ENCODE measurements around the gene DNAJC1.

The DNAJC1 gene

DNA sequence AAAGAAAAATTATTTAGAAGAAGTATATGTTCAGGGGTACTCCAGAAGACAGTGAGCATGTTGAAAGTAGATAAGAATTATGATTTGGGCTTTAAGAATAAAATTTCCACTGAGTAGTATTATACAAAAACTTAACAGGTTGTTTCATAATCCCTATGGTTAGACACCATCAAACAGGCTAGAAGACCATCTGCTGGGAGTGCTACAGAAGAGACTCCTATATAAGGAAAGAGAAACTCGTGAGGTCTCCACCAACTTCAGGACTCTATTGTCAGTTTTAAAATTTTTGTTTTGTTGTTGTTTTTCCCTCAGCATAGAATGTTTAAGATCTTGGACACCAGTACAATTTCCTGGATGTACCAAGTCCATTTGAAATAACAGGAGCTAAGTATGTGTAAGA lies 13.1 kb downstream of the DNAJC1 start:
- no peaks in the 10 kb centered on the region for H3K79me2 ChIP-seq (ENCODE audit: control insufficient read depth, low read length)
- H3K9me3 ChIP-seq (ENCODE audit: control insufficient read depth, insufficient read depth, low read length) = no peaks in the 10 kb centered on the region
- H3K4me2 ChIP-seq (ENCODE audit: low read length) = no peak overlapping the region
- no peaks in the 10 kb centered on the region for H3F3A ChIP-seq (ENCODE audit: control insufficient read depth, insufficient read depth)
- H3K4me1 ChIP-seq (ENCODE audit: control insufficient read depth, low read length) = no peaks in the 10 kb centered on the region
- H3K4me3 ChIP-seq (ENCODE audit: low read length) = no peak overlapping the region
- TF ChIP-seq, protein P1, sequence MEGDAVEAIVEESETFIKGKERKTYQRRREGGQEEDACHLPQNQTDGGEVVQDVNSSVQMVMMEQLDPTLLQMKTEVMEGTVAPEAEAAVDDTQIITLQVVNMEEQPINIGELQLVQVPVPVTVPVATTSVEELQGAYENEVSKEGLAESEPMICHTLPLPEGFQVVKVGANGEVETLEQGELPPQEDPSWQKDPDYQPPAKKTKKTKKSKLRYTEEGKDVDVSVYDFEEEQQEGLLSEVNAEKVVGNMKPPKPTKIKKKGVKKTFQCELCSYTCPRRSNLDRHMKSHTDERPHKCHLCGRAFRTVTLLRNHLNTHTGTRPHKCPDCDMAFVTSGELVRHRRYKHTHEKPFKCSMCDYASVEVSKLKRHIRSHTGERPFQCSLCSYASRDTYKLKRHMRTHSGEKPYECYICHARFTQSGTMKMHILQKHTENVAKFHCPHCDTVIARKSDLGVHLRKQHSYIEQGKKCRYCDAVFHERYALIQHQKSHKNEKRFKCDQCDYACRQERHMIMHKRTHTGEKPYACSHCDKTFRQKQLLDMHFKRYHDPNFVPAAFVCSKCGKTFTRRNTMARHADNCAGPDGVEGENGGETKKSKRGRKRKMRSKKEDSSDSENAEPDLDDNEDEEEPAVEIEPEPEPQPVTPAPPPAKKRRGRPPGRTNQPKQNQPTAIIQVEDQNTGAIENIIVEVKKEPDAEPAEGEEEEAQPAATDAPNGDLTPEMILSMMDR (IDR thresholded peaks at IDR 0.05; ENCODE audit: low read depth, low read length, poor library complexity, severe bottlenecking) = no peak
- no peak for TF ChIP-seq EZH2phosphoT487 (IDR thresholded peaks at IDR 0.05; ENCODE audit: borderline replicate concordance, low read length)
- no peak overlapping the region for H3K27ac ChIP-seq (ENCODE audit: low read depth, low read length)
- H3K36me3 ChIP-seq (ENCODE audit: control insufficient read depth, low read length) = no peaks in the 10 kb centered on the region
- peaks cover 4% of the 10 kb centered on the region; the same call in 1 of the 2 replicates for H3K27me3 ChIP-seq (ENCODE audit: control insufficient read depth, low read length)
- no peaks in the 10 kb centered on the region for H3K9me2 ChIP-seq (replicated peaks; ENCODE audit: control insufficient read depth, low read length)
- H4K20me1 ChIP-seq (ENCODE audit: control insufficient read depth, insufficient read depth, low read depth, low read length) = no peaks in the 10 kb centered on the region

DNA sequence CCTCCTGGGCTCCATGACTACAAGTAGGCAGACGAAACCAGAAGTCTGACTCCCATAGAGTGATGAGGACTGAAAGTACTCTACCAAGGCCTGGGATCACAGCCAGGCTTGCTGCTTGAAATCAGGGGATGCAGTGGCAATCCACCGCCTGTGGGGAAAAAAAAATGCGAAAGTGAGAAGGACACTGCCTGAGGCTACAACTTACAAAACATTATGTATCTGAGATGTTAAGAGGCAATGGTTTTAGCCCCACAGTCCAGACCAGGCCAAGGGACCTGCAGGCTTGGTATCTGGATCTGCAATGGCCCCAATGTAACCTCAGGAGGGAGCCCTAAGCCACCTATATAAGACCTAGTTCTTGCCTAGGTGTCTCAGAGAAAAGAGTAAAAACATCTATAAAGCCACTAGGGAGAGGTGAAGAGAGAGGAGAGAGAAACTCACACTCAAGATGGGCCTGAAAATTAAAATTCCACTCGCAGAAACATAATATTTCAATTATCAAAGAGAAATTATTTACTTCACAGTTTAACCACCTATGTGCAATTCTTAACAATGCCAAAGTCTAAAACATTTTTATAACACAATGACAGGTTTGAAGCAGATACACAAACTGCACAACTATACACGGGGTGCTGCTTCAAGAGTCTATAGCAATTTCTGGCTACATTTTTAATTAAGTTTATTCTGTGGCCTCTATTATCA lies 13.9 kb downstream of the DNAJC1 start:
- no peaks in the 10 kb centered on the region for H3K27me3 ChIP-seq (ENCODE audit: control insufficient read depth, low read length)
- H3K9me2 ChIP-seq (replicated peaks; ENCODE audit: control insufficient read depth, low read length) = no peaks in the 10 kb centered on the region
- no peaks in the 10 kb centered on the region for H3F3A ChIP-seq (ENCODE audit: control insufficient read depth, insufficient read depth)
- no peaks in the 10 kb centered on the region for H3K79me2 ChIP-seq (ENCODE audit: control insufficient read depth, low read length)
- H3K27ac ChIP-seq (ENCODE audit: low read depth, low read length) = no peak overlapping the region
- H3K36me3 ChIP-seq (ENCODE audit: control insufficient read depth, low read length) = no peaks in the 10 kb centered on the region
- no peak overlapping the region for H3K4me3 ChIP-seq (ENCODE audit: low read length)
- no peaks in the 10 kb centered on the region for H3K4me1 ChIP-seq (ENCODE audit: control insufficient read depth, low read length)
- TF ChIP-seq EZH2phosphoT487 (IDR thresholded peaks at IDR 0.05; ENCODE audit: borderline replicate concordance, low read length) = no peak
- TF ChIP-seq, protein P1 (IDR thresholded peaks at IDR 0.05; ENCODE audit: low read depth, low read length, poor library complexity, severe bottlenecking) = peak; percentile 63
- no peaks in the 10 kb centered on the region for H3K9me3 ChIP-seq (ENCODE audit: control insufficient read depth, insufficient read depth, low read length)
- no peak overlapping the region for H3K4me2 ChIP-seq (ENCODE audit: low read length)
- no peaks in the 10 kb centered on the region for H4K20me1 ChIP-seq (ENCODE audit: control insufficient read depth, insufficient read depth, low read depth, low read length)

DNA sequence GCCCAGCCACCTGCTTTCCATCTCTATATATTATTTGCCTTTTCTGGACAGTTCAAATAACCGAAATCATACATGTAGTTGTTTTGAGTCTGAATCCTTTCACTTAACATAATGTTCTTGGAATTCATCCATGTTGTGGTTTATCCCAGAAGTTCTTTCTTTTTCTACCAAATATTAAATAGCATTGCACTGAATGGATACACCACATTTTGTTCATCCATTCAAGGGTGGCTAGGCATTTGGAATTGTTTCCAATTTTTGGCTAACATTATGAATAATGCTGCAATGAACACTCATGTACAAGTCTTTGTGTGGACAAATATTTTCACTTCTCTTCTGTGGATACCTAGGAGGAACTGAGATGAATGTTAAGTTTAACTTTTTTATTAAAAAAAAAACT lies 18.0 kb downstream of the DNAJC1 start:
- Histone ChIP-seq H3K4me2 (ENCODE audit: low read length) (no peak overlapping the region), H3K4me3 (ENCODE audit: low read length) (no peak overlapping the region), H4K20me1 (ENCODE audit: control insufficient read depth, insufficient read depth, low read depth, low read length) (no peaks in the 10 kb centered on the region), H3K79me2 (ENCODE audit: control insufficient read depth, low read length) (no peaks in the 10 kb centered on the region), H3K9me3 (ENCODE audit: control insufficient read depth, insufficient read depth, low read length) (no peaks in the 10 kb centered on the region), H3K4me1 (ENCODE audit: control insufficient read depth, low read length) (no peaks in the 10 kb centered on the region), H3F3A (ENCODE audit: control insufficient read depth, insufficient read depth) (no peaks in the 10 kb centered on the region), H3K36me3 (ENCODE audit: control insufficient read depth, low read length) (no peaks in the 10 kb centered on the region), H3K27ac (ENCODE audit: low read depth, low read length) (no peak overlapping the region), H3K27me3 (ENCODE audit: control insufficient read depth, low read length) (no peaks in the 10 kb centered on the region), H3K9me2 (replicated peaks; ENCODE audit: control insufficient read depth, low read length) (no peaks in the 10 kb centered on the region)
- TF ChIP-seq EZH2phosphoT487 (IDR thresholded peaks at IDR 0.05; ENCODE audit: borderline replicate concordance, low read length) = no peak
- TF ChIP-seq, protein P1 (IDR thresholded peaks at IDR 0.05; ENCODE audit: low read depth, low read length, poor library complexity, severe bottlenecking) = no peak
